GM12878 (cell line): ENCODE results near the gene OPCML. TPM values are rescaled to one million over a fixed set of nuclear protein-coding genes. Genes with fewer than 3 reads are reported as not detected.

Experiments used
- ATAC-seq: fragments of 200-7000 bp; cut with Tn5 transposase; 3 replicates; pipeline ENCODE4 v1.9.1; 2020; ENCODE audit warnings: mild to moderate bottlenecking, moderate library complexity
- BruUV-seq: library from RNA; stranded (reverse); fragments of 400-500 nt; replicated peaks from 2 replicates; lab custom pipeline; 2021; lab: Mats Ljungman, UMichigan
- CTCF ChIA-PET: fragments of 300-600 bp; sonication (Branson Sonifier 250); formaldehyde crosslinking; extraction: SDS; loops from one replicate; lab custom pipeline; 2021; ENCODE audit warnings: inconsistent platforms; lab: Yijun Ruan, JAX
- POLR2A ChIA-PET: fragments of 350-600 bp; formaldehyde crosslinking; extraction: SDS; loops from one replicate; lab custom pipeline; 2021; ENCODE audit warnings: inconsistent platforms; lab: Charles Lee
- RAD21 ChIA-PET: fragments of 300-600 bp; sonication (Branson Sonifier 250); formaldehyde crosslinking; loops from one replicate; lab custom pipeline; 2023; ENCODE audit warnings: antibody characterized with exemption; ENCODE audit not compliant: unreplicated experiment; lab: Charles Lee
- SMC1A ChIA-PET: fragments of 300-600 bp; sonication (Branson Sonifier 250); formaldehyde crosslinking; loops from one replicate; lab custom pipeline; 2023; ENCODE audit not compliant: unreplicated experiment, uncharacterized antibody; lab: Charles Lee
- DNase-seq: peaks from one replicate; pipeline ENCODE4 v3.0.0-alpha.2; 2011; ENCODE audit warnings: low read depth, low spot score
- FAIRE-seq: peaks from 3 replicates; lab custom pipeline; 2011; peaks lifted over from hg19 to GRCh38; lab: Jason Lieb, UNC
- H2AFZ ChIP-seq: 2 replicates; pipeline ENCODE4 v1.6.0; 2011; ENCODE audit warnings: low read depth, low read length, control low read depth; ENCODE audit not compliant: control insufficient read depth
- H3K27ac ChIP-seq: 2 replicates; pipeline ENCODE4 v1.5.1; 2011; ENCODE audit warnings: control low read depth; ENCODE audit not compliant: control insufficient read depth, insufficient read depth
- H3K27me3 ChIP-seq, 2 experiments: replicated peaks in 1 of 2; 2 replicates each; pipeline versions ENCODE4 v1.6.0 to v1.6.1; 2011; ENCODE audit warnings: low read length in 1 of 2; ENCODE audit not compliant: control insufficient read depth in 2 of 2, insufficient read depth in 2 of 2
- H3K36me3 ChIP-seq, 2 experiments: 2 replicates each; pipeline ENCODE4 v1.5.1; 2011; ENCODE audit warnings: low read length in 1 of 2; ENCODE audit not compliant: control insufficient read depth in 2 of 2, insufficient read depth in 2 of 2
- H3K4me1 ChIP-seq: 2 replicates; pipeline ENCODE4 v1.6.1; 2011; ENCODE audit warnings: mild to moderate bottlenecking, low read length, moderate library complexity, mixed read lengths; ENCODE audit not compliant: control insufficient read depth, insufficient read depth
- H3K4me2 ChIP-seq: 2 replicates; pipeline ENCODE4 v1.6.0; 2011; ENCODE audit warnings: control low read depth; ENCODE audit not compliant: control insufficient read depth, insufficient read depth
- H3K4me3 ChIP-seq: fragments of 200-600 bp; sonication (generic); 2 replicates; pipeline ENCODE4 v1.5.1; 2016
- H3K79me2 ChIP-seq: 2 replicates; pipeline ENCODE4 v1.6.0; 2011; ENCODE audit warnings: low read length; ENCODE audit not compliant: control insufficient read depth, insufficient read depth
- H3K9ac ChIP-seq: 2 replicates; pipeline ENCODE4 v1.8.0; 2011; ENCODE audit warnings: low read length, control low read depth, mixed read lengths; ENCODE audit not compliant: control insufficient read depth, insufficient read depth
- H3K9me3 ChIP-seq: replicated peaks from 3 replicates; pipeline ENCODE4 v1.5.1; 2011; ENCODE audit warnings: mild to moderate bottlenecking, low read length; ENCODE audit not compliant: control insufficient read depth, insufficient read depth
- H4K20me1 ChIP-seq: 2 replicates; pipeline ENCODE4 v1.6.0; 2011; ENCODE audit not compliant: control insufficient read depth, insufficient read depth
- ESRRA ChIP-seq: IDR thresholded peaks from 2 replicates; pipeline ENCODE4 v1.6.1; 2012; ENCODE audit warnings: mild to moderate bottlenecking, low read length, improper control_type of control experiment
- ETV6 ChIP-seq, 2 experiments: fragments of 450-650 bp in 1 of 2; IDR thresholded peaks in 1 of 2; conservative IDR thresholded peaks in 1 of 2; 2 replicates each; pipeline ENCODE4 v1.6.1; 2014; ENCODE audit warnings: antibody characterized with exemption in 1 of 2, borderline replicate concordance in 1 of 2, low read depth in 1 of 2, mild to moderate bottlenecking in 1 of 2, moderate library complexity in 1 of 2
- HCFC1 ChIP-seq: fragments of 150-350 bp; IDR thresholded peaks from 2 replicates; pipeline ENCODE4 v1.6.1; 2014; ENCODE audit warnings: low read length
- IRF4 ChIP-seq: IDR thresholded peaks from 2 replicates; pipeline ENCODE4 v1.6.1; 2011; ENCODE audit warnings: low read depth, low read length
- LARP7 ChIP-seq: fragments of 450-650 bp; IDR thresholded peaks from 2 replicates; pipeline ENCODE4 v1.6.1; 2017; ENCODE audit warnings: mild to moderate bottlenecking
- MTA3 ChIP-seq: IDR thresholded peaks from 2 replicates; pipeline ENCODE4 v1.6.1; 2012; ENCODE audit warnings: low read length, inconsistent platforms, borderline replicate concordance
- NFIC ChIP-seq: IDR thresholded peaks from 2 replicates; pipeline ENCODE4 v1.6.1; 2012; ENCODE audit warnings: low read depth, mild to moderate bottlenecking, inconsistent platforms, low read length, moderate library complexity
- POU2F2 ChIP-seq: IDR thresholded peaks from 3 replicates; pipeline ENCODE4 v1.6.1; 2011; ENCODE audit warnings: low read depth, mild to moderate bottlenecking, low read length, borderline replicate concordance
- SMC3 ChIP-seq: IDR thresholded peaks from 2 replicates; pipeline ENCODE4 v1.6.1; 2011; ENCODE audit warnings: low read length, improper control_type of control experiment, borderline replicate concordance
- SREBF2 ChIP-seq: IDR thresholded peaks from 2 replicates; pipeline ENCODE4 v1.6.1; 2012; ENCODE audit warnings: mild to moderate bottlenecking, low read length
- WGBS: methylation state at CpG from one replicate; pipeline ENCODE4 v1.1.6; 2016; ENCODE audit warnings: low lambda C conversion rate; ENCODE audit not compliant: insufficient replicate concordance, insufficient coverage; ENCODE audit errors: missing lambda C conversion rate; 5-methylcytosine and 5-hydroxymethylcytosine counted together
- in situ Hi-C: fragments of 300-500 bp; cut with MboI; formaldehyde crosslinking; loops from 9 replicates; pipeline ENCODE4 v1.14.3; 2018; ENCODE audit warnings: mixed read lengths
- intact Hi-C: fragments of 100-400 bp; cut with micrococcal nuclease; formaldehyde crosslinking; loops from one replicate; pipeline ENCODE4 v1.14.2; 2022; ENCODE audit not compliant: unreplicated experiment
- polyA plus RNA-seq, 11 experiments: library from polyadenylated mRNA; depleted of rRNA in 4 of 11; unstranded in 6 of 11; stranded (reverse) in 5 of 11; fragments of >200 nt; fragmentation: Nextera tagmentation in 4 of 11; fragmentation: Illumina TruSeq in 1 of 11; extraction: Ambion mirVana in 4 of 11; extraction: Trizol in 1 of 11; gene quantifications; 1 replicate in 1 of 11; 2 replicates in 10 of 11; pipeline versions ENCODE4 v1.2.1 to v1.2.3, GENCODE V29; 2011 to 2016; ENCODE audit warnings: inconsistent platforms in 2 of 11, missing spikeins in 2 of 11, low read depth in 1 of 11
- total RNA-seq, 4 experiments: library from RNA; depleted of rRNA in 3 of 4; stranded (reverse); fragments of >200 nt in 3 of 4; fragmentation: Illumina TruSeq in 1 of 4; extraction: Trizol in 1 of 4; gene quantifications; 2 replicates each; pipeline versions ENCODE4 v1.2.1 to v1.2.3, GENCODE V29; 2013 to 2021
- TF ChIP-seq, protein P1 (sequence below), 3 experiments: IDR thresholded peaks in 2 of 3; conservative IDR thresholded peaks in 1 of 3; 2 replicates each; pipeline ENCODE4 v1.5.1; 2011; ENCODE audit warnings: low read depth in 3 of 3, low read length in 3 of 3, mild to moderate bottlenecking in 3 of 3, control low read depth in 2 of 3, moderate library complexity in 2 of 3, inconsistent platforms in 1 of 3, mixed read lengths in 1 of 3; ENCODE audit not compliant: control insufficient read depth in 2 of 3, insufficient read depth in 1 of 3; ENCODE audit errors: extremely low read depth in 1 of 3
- TF ChIP-seq, protein P2 (sequence below): fragments of 450-650 bp; formaldehyde crosslinking; IDR thresholded peaks from 2 replicates; pipeline ENCODE4 v1.5.0; 2022; ENCODE audit warnings: mild to moderate bottlenecking, missing genetic modification characterization
- TF ChIP-seq, protein P3 (sequence below): fragments of 450-650 bp; IDR thresholded peaks from 2 replicates; pipeline ENCODE4 v1.6.1; 2018; ENCODE audit warnings: borderline replicate concordance, mild to moderate bottlenecking; ENCODE audit not compliant: partially characterized antibody
- TF ChIP-seq, protein P4 (sequence below): fragments of 450-650 bp; IDR thresholded peaks from 2 replicates; pipeline ENCODE4 v1.6.1; 2017; ENCODE audit warnings: low read depth, mild to moderate bottlenecking, moderate library complexity

OPCML gene
- total and polyA plus RNA-seq, 10 of the 15 experiments (the other 5 are each of a cell fraction or from before 2014, with no cell fraction given) = 0.84 TPM; not detected in 9

DNA sequence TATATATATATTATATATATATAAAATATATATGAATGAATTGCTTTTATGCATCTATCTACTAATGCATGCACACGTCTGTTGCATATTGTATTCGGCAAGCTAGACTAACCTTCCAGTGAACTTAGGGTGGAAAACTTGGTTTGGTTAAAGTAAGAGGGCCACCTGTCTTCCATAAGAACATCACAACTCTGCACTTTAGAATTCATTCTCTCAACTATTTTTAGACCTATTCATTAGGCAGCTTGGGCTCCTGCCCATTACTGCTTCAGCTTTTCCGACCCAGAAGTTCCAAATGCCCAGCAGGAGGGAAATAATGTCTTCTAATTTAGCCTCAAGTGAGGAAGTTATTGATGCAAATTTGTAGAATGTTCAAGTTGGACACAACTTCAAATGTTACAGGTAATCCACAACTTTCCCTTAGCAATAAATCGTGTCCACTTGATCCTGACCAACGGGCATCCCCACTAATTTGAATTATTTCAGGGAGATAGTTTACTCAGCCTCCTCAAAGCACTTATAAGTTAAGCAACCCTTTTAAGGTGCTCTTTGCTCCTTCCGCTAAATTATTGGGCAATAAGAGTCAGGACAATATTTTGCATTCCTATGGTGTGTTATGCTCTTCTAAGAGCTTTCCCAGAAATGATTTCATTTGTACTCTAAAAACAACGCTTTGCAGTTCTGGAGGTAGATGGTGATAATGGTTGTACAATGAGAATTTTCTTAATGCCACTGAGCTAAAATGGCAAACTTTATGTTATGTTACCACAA lies 132.3 kb downstream of the OPCML start:
- Histone ChIP-seq H3K4me2 (no peak overlapping the region), H3K36me3 (no peaks in the 10 kb centered on the region), H3K27ac (no peak overlapping the region), H3K9me3 (no peaks in the 10 kb centered on the region; the same call in 1 of the 3 replicates), H4K20me1 (no peaks in the 10 kb centered on the region), H2AFZ (no peak overlapping the region), H3K9ac (no peak overlapping the region), H3K4me3 (no peak overlapping the region), H3K79me2 (no peaks in the 10 kb centered on the region), H3K27me3 (no peaks in the 10 kb centered on the region), H3K4me1 (no peaks in the 10 kb centered on the region)
- ChIA-PET SMC1A (interaction anchor here (1.1 kb wide), 1 partner anchor 9 kb away, joined by 4 read pairs; no protein-coding TSS in a partner anchor), POLR2A (no interaction called here), CTCF (no interaction called here), RAD21 (no interaction called here)
- no TSS peak for BruUV-seq
- in situ Hi-C loops = no loop called here
- FAIRE-seq (no peak), ATAC-seq (no peak), DNase-seq (no peak)
- 53% methylated on average over 7 of the region's 7 CpGs for WGBS
- intact Hi-C loops = loop anchor here (5.0 kb wide), 1 partner anchor 268 kb away; no protein-coding TSS in a partner anchor
- TF ChIP-seq ESRRA (no peak), HCFC1 (no peak), SREBF2 (no peak), IRF4 (no peak), NFIC (no peak), SMC3 (no peak), ETV6 (conservative IDR thresholded peaks at IDR 0.05 in 1 of 2, IDR thresholded peaks at IDR 0.05 in 1 of 2; ENCODE audit: borderline replicate concordance in 1 of 2, low read depth in 1 of 2) (no peak), POU2F2 (no peak), LARP7 (no peak), MTA3 (no peak)
- TF ChIP-seq, protein P1, sequence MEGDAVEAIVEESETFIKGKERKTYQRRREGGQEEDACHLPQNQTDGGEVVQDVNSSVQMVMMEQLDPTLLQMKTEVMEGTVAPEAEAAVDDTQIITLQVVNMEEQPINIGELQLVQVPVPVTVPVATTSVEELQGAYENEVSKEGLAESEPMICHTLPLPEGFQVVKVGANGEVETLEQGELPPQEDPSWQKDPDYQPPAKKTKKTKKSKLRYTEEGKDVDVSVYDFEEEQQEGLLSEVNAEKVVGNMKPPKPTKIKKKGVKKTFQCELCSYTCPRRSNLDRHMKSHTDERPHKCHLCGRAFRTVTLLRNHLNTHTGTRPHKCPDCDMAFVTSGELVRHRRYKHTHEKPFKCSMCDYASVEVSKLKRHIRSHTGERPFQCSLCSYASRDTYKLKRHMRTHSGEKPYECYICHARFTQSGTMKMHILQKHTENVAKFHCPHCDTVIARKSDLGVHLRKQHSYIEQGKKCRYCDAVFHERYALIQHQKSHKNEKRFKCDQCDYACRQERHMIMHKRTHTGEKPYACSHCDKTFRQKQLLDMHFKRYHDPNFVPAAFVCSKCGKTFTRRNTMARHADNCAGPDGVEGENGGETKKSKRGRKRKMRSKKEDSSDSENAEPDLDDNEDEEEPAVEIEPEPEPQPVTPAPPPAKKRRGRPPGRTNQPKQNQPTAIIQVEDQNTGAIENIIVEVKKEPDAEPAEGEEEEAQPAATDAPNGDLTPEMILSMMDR (IDR thresholded peaks at IDR 0.05 in 2 of 3, conservative IDR thresholded peaks at IDR 0.05 in 1 of 3; ENCODE audit: control insufficient read depth in 2 of 3, extremely low read depth in 1 of 3, insufficient read depth in 1 of 3, low read depth in 3 of 3, low read length in 3 of 3) = no peak
- TF ChIP-seq, protein P2, sequence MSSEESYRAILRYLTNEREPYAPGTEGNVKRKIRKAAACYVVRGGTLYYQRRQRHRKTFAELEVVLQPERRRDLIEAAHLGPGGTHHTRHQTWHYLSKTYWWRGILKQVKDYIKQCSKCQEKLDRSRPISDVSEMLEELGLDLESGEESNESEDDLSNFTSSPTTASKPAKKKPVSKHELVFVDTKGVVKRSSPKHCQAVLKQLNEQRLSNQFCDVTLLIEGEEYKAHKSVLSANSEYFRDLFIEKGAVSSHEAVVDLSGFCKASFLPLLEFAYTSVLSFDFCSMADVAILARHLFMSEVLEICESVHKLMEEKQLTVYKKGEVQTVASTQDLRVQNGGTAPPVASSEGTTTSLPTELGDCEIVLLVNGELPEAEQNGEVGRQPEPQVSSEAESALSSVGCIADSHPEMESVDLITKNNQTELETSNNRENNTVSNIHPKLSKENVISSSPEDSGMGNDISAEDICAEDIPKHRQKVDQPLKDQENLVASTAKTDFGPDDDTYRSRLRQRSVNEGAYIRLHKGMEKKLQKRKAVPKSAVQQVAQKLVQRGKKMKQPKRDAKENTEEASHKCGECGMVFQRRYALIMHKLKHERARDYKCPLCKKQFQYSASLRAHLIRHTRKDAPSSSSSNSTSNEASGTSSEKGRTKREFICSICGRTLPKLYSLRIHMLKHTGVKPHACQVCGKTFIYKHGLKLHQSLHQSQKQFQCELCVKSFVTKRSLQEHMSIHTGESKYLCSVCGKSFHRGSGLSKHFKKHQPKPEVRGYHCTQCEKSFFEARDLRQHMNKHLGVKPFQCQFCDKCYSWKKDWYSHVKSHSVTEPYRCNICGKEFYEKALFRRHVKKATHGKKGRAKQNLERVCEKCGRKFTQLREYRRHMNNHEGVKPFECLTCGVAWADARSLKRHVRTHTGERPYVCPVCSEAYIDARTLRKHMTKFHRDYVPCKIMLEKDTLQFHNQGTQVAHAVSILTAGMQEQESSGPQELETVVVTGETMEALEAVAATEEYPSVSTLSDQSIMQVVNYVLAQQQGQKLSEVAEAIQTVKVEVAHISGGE = no peak
- TF ChIP-seq, protein P3, sequence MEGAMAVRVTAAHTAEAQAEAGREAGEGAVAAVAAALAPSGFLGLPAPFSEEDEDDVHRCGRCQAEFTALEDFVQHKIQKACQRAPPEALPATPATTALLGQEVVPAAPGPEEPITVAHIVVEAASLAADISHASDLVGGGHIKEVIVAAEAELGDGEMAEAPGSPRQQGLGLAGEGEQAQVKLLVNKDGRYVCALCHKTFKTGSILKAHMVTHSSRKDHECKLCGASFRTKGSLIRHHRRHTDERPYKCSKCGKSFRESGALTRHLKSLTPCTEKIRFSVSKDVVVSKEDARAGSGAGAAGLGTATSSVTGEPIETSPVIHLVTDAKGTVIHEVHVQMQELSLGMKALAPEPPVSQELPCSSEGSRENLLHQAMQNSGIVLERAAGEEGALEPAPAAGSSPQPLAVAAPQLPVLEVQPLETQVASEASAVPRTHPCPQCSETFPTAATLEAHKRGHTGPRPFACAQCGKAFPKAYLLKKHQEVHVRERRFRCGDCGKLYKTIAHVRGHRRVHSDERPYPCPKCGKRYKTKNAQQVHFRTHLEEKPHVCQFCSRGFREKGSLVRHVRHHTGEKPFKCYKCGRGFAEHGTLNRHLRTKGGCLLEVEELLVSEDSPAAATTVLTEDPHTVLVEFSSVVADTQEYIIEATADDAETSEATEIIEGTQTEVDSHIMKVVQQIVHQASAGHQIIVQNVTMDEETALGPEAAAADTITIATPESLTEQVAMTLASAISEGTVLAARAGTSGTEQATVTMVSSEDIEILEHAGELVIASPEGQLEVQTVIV = no peak
- TF ChIP-seq, protein P4, sequence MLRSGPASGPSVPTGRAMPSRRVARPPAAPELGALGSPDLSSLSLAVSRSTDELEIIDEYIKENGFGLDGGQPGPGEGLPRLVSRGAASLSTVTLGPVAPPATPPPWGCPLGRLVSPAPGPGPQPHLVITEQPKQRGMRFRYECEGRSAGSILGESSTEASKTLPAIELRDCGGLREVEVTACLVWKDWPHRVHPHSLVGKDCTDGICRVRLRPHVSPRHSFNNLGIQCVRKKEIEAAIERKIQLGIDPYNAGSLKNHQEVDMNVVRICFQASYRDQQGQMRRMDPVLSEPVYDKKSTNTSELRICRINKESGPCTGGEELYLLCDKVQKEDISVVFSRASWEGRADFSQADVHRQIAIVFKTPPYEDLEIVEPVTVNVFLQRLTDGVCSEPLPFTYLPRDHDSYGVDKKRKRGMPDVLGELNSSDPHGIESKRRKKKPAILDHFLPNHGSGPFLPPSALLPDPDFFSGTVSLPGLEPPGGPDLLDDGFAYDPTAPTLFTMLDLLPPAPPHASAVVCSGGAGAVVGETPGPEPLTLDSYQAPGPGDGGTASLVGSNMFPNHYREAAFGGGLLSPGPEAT = no peak
